Measurements from ENCODE around the gene RXRB. TPM values are rescaled to one million over a fixed set of nuclear protein-coding genes. Genes with fewer than 3 reads are reported as not detected.

RXRB gene
- polyA plus RNA-seq, 3 donors, result 4.5 to 74.5 (median 5.1) TPM

- no peak for DNase-seq
- peaks cover 10 to 11% of the 10 kb centered on the region in 2 donors for H3K36me3 Mint-ChIP-seq
Measured at GRCh38 chr6:33187809-33188208, 12.7 kb downstream of the RXRB start.

GRCh38 chr6:33185654-33186187 is 14.7 kb downstream of the RXRB start:
- H3K27ac ChIP-seq (ENCODE audit: low read depth in 1 of 2, low read length in 2 of 2), result no peak overlapping the region
- Mint-ChIP-seq H3K27me3 (ENCODE audit: low read depth in 3 of 3) (peaks cover 27 to 47% (median 27%) of the 10 kb centered on the region in 3 donors), H3K27ac (no peak overlapping the region), H3K4me3 (no peak overlapping the region), H3K36me3 (peaks cover 12 to 13% of the 10 kb centered on the region in 2 donors), H3K9me3 (peaks cover 14 to 26% (median 19%) of the 10 kb centered on the region in 7 donors), H3K4me1 (peaks cover 8% of the 10 kb centered on the region)
- no peak overlapping the region for H3K4me3 ChIP-seq (replicated peaks in 1 of 3; ENCODE audit: low read depth in 2 of 3, low read length in 3 of 3)
- no peaks in the 10 kb centered on the region for H4K20me1 ChIP-seq (ENCODE audit: insufficient read depth, low read length)
- no peaks in the 10 kb centered on the region for H3K79me2 ChIP-seq (ENCODE audit: insufficient read depth, low read length)
- peaks cover 3 to 27% of the 10 kb centered on the region in 2 donors for H3K27me3 ChIP-seq (ENCODE audit: control insufficient read depth in 2 of 2, insufficient read depth in 2 of 2, low read length in 2 of 2)
- peaks cover 0 to 6% of the 10 kb centered on the region in 2 donors for H3K4me1 ChIP-seq (ENCODE audit: control insufficient read depth in 1 of 2, insufficient read depth in 2 of 2, low read length in 2 of 2)
- H2AFZ ChIP-seq (ENCODE audit: insufficient read depth, low read depth, low read length, poor library complexity, severe bottlenecking), result no peak overlapping the region
- no peaks in the 10 kb centered on the region for H3K36me3 ChIP-seq (replicated peaks in 1 of 2; ENCODE audit: control insufficient read depth in 1 of 2, insufficient read depth in 2 of 2, low read length in 2 of 2)
- H3K9ac ChIP-seq (ENCODE audit: insufficient read depth, low read length, poor library complexity, severe bottlenecking), result no peak overlapping the region
- WGBS (ENCODE audit: insufficient coverage), result 92% methylated on average over 4 of the region's 4 CpGs
- intact Hi-C loops (cut with micrococcal nuclease), result no loop called here
- DNase-seq, result no peak
- TF ChIP-seq CTCF (IDR thresholded peaks at IDR 0.05), result no peak
- peaks cover 7% of the 10 kb centered on the region in 2 donors for H3K9me3 ChIP-seq (replicated peaks in 1 of 2; ENCODE audit: control insufficient read depth in 1 of 2, insufficient read depth in 1 of 2, low read length in 2 of 2)
- no peak overlapping the region for H3K4me2 ChIP-seq (replicated peaks; ENCODE audit: extremely low read depth, low read length, poor library complexity, severe bottlenecking)

More at GRCh38 chr6:33187809-33188208, 12.7 kb downstream of the RXRB start:
- Histone ChIP-seq H3K4me2 (replicated peaks; ENCODE audit: extremely low read depth, low read length, poor library complexity, severe bottlenecking) (no peak overlapping the region), H3K4me3 (replicated peaks in 1 of 3; ENCODE audit: low read depth in 2 of 3, low read length in 3 of 3) (no peak overlapping the region), H3K27ac (ENCODE audit: low read depth in 1 of 2, low read length in 2 of 2) (no peak overlapping the region), H3K27me3 (ENCODE audit: control insufficient read depth in 2 of 2, insufficient read depth in 2 of 2, low read length in 2 of 2) (peaks cover 21 to 48% of the 10 kb centered on the region in 2 donors), H3K4me1 (ENCODE audit: control insufficient read depth in 1 of 2, insufficient read depth in 2 of 2, low read length in 2 of 2) (peaks cover 4 to 10% of the 10 kb centered on the region in 2 donors), H2AFZ (ENCODE audit: insufficient read depth, low read depth, low read length, poor library complexity, severe bottlenecking) (no peak overlapping the region), H3K79me2 (ENCODE audit: insufficient read depth, low read length) (no peaks in the 10 kb centered on the region), H3K36me3 (replicated peaks in 1 of 2; ENCODE audit: control insufficient read depth in 1 of 2, insufficient read depth in 2 of 2, low read length in 2 of 2) (no peaks in the 10 kb centered on the region), H4K20me1 (ENCODE audit: insufficient read depth, low read length) (no peaks in the 10 kb centered on the region), H3K9me3 (replicated peaks in 1 of 2; ENCODE audit: control insufficient read depth in 1 of 2, insufficient read depth in 1 of 2, low read length in 2 of 2) (peaks cover 4 to 7% of the 10 kb centered on the region in 2 donors), H3K9ac (ENCODE audit: insufficient read depth, low read length, poor library complexity, severe bottlenecking) (no peak overlapping the region)
- WGBS (ENCODE audit: insufficient coverage), result 77% methylated on average over 1 of the region's 1 CpG
- Mint-ChIP-seq H3K27me3 (ENCODE audit: low read depth in 3 of 3) (peaks cover 45 to 65% (median 46%) of the 10 kb centered on the region in 3 donors), H3K27ac (no peak overlapping the region), H3K4me3 (no peak overlapping the region), H3K9me3 (peaks cover 11 to 24% (median 18%) of the 10 kb centered on the region in 7 donors), H3K4me1 (peaks cover 17% of the 10 kb centered on the region)
- intact Hi-C loops (cut with micrococcal nuclease), result no loop called here
- TF ChIP-seq CTCF (IDR thresholded peaks at IDR 0.05), result no peak
